WI38 (cell line): ENCODE data around the gene CDK9.

ENCODE experiments used
- H3K4me3 ChIP-seq: 2 replicates; pipeline ENCODE4 v1.5.1; 2011; ENCODE audit warnings: low read depth, mild to moderate bottlenecking, control low read depth, low read length
- TF ChIP-seq, protein P1 (sequence below): IDR thresholded peaks from 2 replicates; pipeline ENCODE4 v1.5.1; 2012; ENCODE audit warnings: low read depth, mild to moderate bottlenecking, control low read depth, low read length

The CDK9 gene

DNA sequence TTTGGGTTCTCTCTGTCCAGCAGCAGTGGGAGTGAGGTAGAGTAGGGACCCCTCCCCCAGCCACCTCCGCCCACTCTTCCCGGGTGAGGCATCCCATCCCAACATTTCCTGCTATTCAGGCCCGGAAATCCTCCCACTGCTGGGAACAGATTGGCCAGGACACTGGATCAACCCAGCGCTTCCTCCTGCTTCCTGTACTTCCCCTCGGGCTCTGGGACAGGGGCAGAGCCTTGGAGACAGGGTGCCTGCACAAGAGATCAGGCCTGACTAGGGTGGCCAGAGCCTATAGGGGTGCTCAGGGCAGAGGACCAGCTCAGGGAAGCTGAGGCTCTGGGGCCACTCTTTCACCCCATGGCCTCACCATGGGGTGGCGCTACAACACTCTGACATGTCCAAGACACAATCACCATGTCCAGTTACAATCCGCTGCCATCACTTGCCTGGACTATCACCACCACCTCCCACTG is 21.9 kb upstream of the CDK9 start:
- no peak overlapping the region for H3K4me3 ChIP-seq
- TF ChIP-seq, protein P1, sequence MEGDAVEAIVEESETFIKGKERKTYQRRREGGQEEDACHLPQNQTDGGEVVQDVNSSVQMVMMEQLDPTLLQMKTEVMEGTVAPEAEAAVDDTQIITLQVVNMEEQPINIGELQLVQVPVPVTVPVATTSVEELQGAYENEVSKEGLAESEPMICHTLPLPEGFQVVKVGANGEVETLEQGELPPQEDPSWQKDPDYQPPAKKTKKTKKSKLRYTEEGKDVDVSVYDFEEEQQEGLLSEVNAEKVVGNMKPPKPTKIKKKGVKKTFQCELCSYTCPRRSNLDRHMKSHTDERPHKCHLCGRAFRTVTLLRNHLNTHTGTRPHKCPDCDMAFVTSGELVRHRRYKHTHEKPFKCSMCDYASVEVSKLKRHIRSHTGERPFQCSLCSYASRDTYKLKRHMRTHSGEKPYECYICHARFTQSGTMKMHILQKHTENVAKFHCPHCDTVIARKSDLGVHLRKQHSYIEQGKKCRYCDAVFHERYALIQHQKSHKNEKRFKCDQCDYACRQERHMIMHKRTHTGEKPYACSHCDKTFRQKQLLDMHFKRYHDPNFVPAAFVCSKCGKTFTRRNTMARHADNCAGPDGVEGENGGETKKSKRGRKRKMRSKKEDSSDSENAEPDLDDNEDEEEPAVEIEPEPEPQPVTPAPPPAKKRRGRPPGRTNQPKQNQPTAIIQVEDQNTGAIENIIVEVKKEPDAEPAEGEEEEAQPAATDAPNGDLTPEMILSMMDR, result peak; percentile 4; the same call in 1 of the 2 replicates

- TF ChIP-seq, protein P1, result no peak
- no peak overlapping the region for H3K4me3 ChIP-seq
Observed at GRCh38 chr9:127765418-127765817, 20.4 kb upstream of the CDK9 start.

- no peak overlapping the region for H3K4me3 ChIP-seq
- TF ChIP-seq, protein P1, result no peak
Observed at GRCh38 chr9:127767410-127767809, 18.4 kb upstream of the CDK9 start.

DNA sequence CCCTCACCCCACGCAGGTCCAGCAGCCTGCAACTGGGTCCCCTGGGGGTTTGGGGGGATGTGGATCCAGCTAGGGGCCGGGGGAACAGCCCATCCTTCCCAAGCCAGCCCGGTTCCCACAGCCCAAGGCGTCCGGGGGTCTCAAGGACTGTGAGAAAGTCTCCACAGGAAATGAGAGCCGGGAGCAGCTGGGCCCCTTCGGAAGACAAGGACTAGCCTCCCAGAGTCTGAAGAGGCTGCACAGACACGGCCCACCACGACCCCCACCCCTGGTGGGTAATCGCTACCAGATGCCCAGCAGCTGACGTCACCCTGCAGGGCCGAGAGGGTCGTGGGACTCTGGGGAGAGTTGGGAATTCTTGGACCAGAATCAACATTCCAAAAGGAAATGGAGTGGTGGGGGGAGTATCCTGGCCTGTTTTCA is 17.9 kb upstream of the CDK9 start:
- H3K4me3 ChIP-seq, result no peak overlapping the region
- TF ChIP-seq, protein P1, result no peak

DNA sequence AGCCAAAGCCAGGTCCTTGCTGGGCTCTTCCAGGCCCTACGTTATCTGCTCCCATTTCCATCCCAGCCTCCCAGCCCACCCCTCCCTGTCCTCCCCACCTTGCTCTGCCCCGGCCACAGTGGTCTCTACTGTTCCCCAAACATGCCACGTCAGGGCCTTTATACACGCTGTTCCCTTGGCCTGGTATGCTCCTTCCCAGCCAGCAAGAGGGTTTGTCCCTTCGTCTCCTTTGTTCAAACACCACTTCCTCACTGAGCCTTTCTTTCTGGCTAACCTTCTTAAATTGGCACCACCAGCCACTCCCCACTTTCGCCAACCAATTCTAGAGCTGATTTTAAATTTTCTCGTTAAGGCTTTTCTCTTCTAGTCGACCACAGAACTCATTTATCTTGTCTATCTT is 17.1 kb upstream of the CDK9 start:
- TF ChIP-seq, protein P1, result no peak
- no peak overlapping the region for H3K4me3 ChIP-seq

DNA sequence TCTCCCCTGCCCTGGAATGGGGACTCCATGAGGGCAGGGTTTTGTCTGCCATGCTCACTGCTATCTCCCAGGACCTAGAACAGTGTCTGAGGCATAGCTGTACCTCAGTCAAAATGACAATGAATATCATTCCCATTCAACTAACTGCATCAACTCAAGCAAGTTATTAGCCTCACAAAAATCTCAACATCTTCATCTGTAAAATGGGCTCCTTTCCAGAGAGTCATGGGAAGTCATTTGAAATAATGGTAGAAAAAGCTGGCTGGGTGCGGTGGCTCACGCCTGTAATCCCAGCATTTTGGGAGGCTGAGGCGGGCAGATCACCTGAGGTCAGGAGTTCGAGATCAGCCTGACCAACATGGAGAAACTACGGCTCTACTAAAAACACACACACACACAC is 16.7 kb upstream of the CDK9 start:
- no peak overlapping the region for H3K4me3 ChIP-seq
- TF ChIP-seq, protein P1, result no peak

- no peak overlapping the region for H3K4me3 ChIP-seq
- TF ChIP-seq, protein P1, result no peak
Observed at GRCh38 chr9:127769929-127770582, 15.8 kb upstream of the CDK9 start.
